GM20000 (cell line): Measurements from ENCODE around the gene MSANTD2.

Experiments
- DNase-seq: peaks from one replicate; pipeline ENCODE4 v3.0.0; 2012; ENCODE audit warnings: low spot score
- CTCF ChIP-seq: IDR thresholded peaks from 2 replicates; pipeline ENCODE4 v1.5.1; 2012; ENCODE audit warnings: mild to moderate bottlenecking, control low read depth; ENCODE audit errors: extremely low read depth, missing control alignments

The MSANTD2 gene

GRCh38 chr11:124756753-124757227 lies 43.4 kb downstream of the MSANTD2 start:
- TF ChIP-seq CTCF, result no peak
- DNase-seq, result peak; percentile 6

- no peak for TF ChIP-seq CTCF
- DNase-seq, result no peak
Observed at GRCh38 chr11:124756033-124756752, 44.0 kb downstream of the MSANTD2 start.

GRCh38 chr11:124754710-124755109 lies 45.5 kb downstream of the MSANTD2 start:
- TF ChIP-seq CTCF, result no peak
- no peak for DNase-seq

- DNase-seq, result no peak
- TF ChIP-seq CTCF, result no peak
Observed at GRCh38 chr11:124754309-124754708, 45.9 kb downstream of the MSANTD2 start.

- DNase-seq, result no peak
Observed at GRCh38 chr11:124753624-124754023, 46.6 kb downstream of the MSANTD2 start.

GRCh38 chr11:124753205-124753604 lies 47.0 kb downstream of the MSANTD2 start:
- no peak for TF ChIP-seq CTCF
- no peak for DNase-seq

More at GRCh38 chr11:124753624-124754023, 46.6 kb downstream of the MSANTD2 start:
- no peak for TF ChIP-seq CTCF

GRCh38 chr11:124752471-124753102 lies 47.6 kb downstream of the MSANTD2 start:
- no peak for DNase-seq
- TF ChIP-seq CTCF, result no peak
